Left lung (tissue), 10 donors: ENCODE measurements around the gene NFS1. TPM values are rescaled to one million over a fixed set of nuclear protein-coding genes. Genes with fewer than 3 reads are reported as not detected.
"Not testable (repeated sequence)": the region's sequence is repeated elsewhere in the genome, so short reads cannot be mapped to it uniquely, and the experiment has no call there.

Source experiments
- ATAC-seq: fragments of 200-7000 bp; cut with Tn5 transposase; one replicate; pipeline ENCODE4 v1.9.1; 2020; ENCODE audit warnings: moderate library complexity
- DNase-seq, 4 donors: peaks; one replicate each; pipeline ENCODE4 v3.0.0-alpha.2; 2013 to 2020
- H3K27ac ChIP-seq, 2 donors: fragments of 200-600 bp; sonication (generic) in 1 of 2; one replicate each; pipeline versions ENCODE4 v1.5.0 to v1.8.0; 2020 to 2021
- H3K27me3 ChIP-seq, 2 donors: fragments of 200-600 bp; sonication (generic) in 1 of 2; one replicate each; pipeline versions ENCODE4 v1.5.0 to v1.8.0; 2020 to 2021
- H3K36me3 ChIP-seq, 2 donors: fragments of 200-600 bp; sonication (generic) in 1 of 2; one replicate each; pipeline versions ENCODE4 v1.5.0 to v1.8.0; 2020 to 2021
- H3K4me1 ChIP-seq, 2 donors: fragments of 200-600 bp; one replicate each; pipeline ENCODE4 v1.8.0; 2021
- H3K4me3 ChIP-seq, 2 donors: fragments of 200-600 bp; sonication (generic) in 1 of 2; one replicate each; pipeline versions ENCODE4 v1.5.0 to v1.8.0; 2020 to 2021; ENCODE audit warnings: mild to moderate bottlenecking in 1 of 2
- H3K9me3 ChIP-seq, 2 donors: fragments of 200-600 bp; sonication (generic) in 1 of 2; one replicate each; pipeline versions ENCODE4 v1.5.0 to v1.8.0; 2020 to 2021
- CTCF ChIP-seq, 2 donors: fragments of 200-600 bp; sonication (generic) in 1 of 2; IDR thresholded peaks; one replicate each; pipeline versions ENCODE4 v1.5.0 to v1.8.0; 2021; ENCODE audit warnings: antibody characterized with exemption in 2 of 2
- intact Hi-C, 2 donors: fragments of 100-400 bp; cut with DNase I; formaldehyde crosslinking; loops; one replicate each; pipeline versions ENCODE4 v1.11.2 to v1.14.2; 2022
- polyA plus RNA-seq, 6 donors: library from polyadenylated mRNA; unstranded; fragments of 120-200 nt; gene quantifications; one replicate each; pipeline ENCODE4 v1.2.1, GENCODE V29; 2013; ENCODE audit not compliant: insufficient read length in 6 of 6
- total RNA-seq, 2 donors: library from RNA; stranded (reverse); fragmentation: NEBNext Ultra II Directional; extraction: Animal tissue kit (Norgen Biotek cat#: 25700); gene quantifications; one replicate each; pipeline ENCODE4 v1.2.1, GENCODE V29; 2021
- donor health status: DM: no; HTN: yes; CAD: no.
- donor health status: DM: no; HTN: no; CAD: no.

Gene NFS1
- total and polyA plus RNA-seq, 8 donors = 18.5 to 32.5 (median 20.5) TPM

- no peak for TF ChIP-seq CTCF (IDR thresholded peaks at IDR 0.05)
- no peaks in the 10 kb centered on the region for H3K27me3 ChIP-seq
- intact Hi-C loops = no loop called here
- H3K4me3 ChIP-seq = no peak overlapping the region
- H3K4me1 ChIP-seq = peaks cover 10 to 22% of the 10 kb centered on the region in 2 donors
- DNase-seq = no peak
- H3K36me3 ChIP-seq = peaks cover 0 to 48% of the 10 kb centered on the region in 2 donors
- H3K9me3 ChIP-seq = no peaks in the 10 kb centered on the region
- no peak for ATAC-seq
- no peak overlapping the region for H3K27ac ChIP-seq
These were observed 3.9 kb downstream of the NFS1 start for GRCh38 chr20:35695245-35695749.

GRCh38 chr20:35690265-35690664, 8.9 kb downstream of the NFS1 start:
- Histone ChIP-seq H3K27me3 (no peaks in the 10 kb centered on the region), H3K4me3 (no peak overlapping the region), H3K36me3 (peaks cover 0 to 94% of the 10 kb centered on the region in 2 donors), H3K27ac (no peak overlapping the region), H3K9me3 (no peaks in the 10 kb centered on the region), H3K4me1 (no peaks in the 10 kb centered on the region)
- ATAC-seq (no peak), DNase-seq (no peak)
- no peak for TF ChIP-seq CTCF (IDR thresholded peaks at IDR 0.05)
- intact Hi-C loops = no loop called here

DNA sequence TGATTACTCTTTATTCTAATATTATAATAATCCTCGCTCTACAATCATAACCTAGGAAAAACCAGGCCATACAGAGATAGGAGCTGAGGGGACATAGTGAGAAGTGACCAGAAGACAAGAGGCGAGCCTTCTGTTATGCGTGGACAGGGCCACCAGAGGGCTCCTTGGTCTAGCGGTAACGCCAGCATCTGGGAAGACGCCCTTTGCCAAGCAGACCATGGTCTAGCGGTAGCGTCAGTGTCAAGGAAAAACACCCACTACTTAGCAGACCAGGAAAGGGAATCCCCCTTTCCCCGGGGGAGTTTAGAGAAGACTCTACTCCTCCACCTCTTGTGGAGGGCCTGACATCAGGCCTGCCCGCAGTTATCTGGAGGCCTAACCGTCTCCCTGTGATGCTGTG, 12.3 kb downstream of the NFS1 start:
- H3K4me1 ChIP-seq, H3K27ac ChIP-seq, H3K9me3 ChIP-seq, ATAC-seq, intact Hi-C loops, H3K27me3 ChIP-seq, DNase-seq, H3K4me3 ChIP-seq: not testable (repeated sequence)
- H3K36me3 ChIP-seq = peaks cover 0 to 84% of the 10 kb centered on the region in 2 donors

- H3K4me3 ChIP-seq, intact Hi-C loops, DNase-seq, H3K27me3 ChIP-seq, H3K27ac ChIP-seq, H3K4me1 ChIP-seq, ATAC-seq, H3K9me3 ChIP-seq: not testable (repeated sequence)
- peaks cover 0 to 74% of the 10 kb centered on the region in 2 donors for H3K36me3 ChIP-seq
These were observed 13.8 kb downstream of the NFS1 start for GRCh38 chr20:35685368-35685767.

- DNase-seq = no peak
- ATAC-seq = no peak
- Histone ChIP-seq H3K4me1 (peaks cover 0 to 8% of the 10 kb centered on the region in 2 donors), H3K36me3 (peaks cover 0 to 73% of the 10 kb centered on the region in 2 donors), H3K9me3 (no peaks in the 10 kb centered on the region), H3K27me3 (no peaks in the 10 kb centered on the region), H3K27ac (no peak overlapping the region), H3K4me3 (no peak overlapping the region)
- TF ChIP-seq CTCF (IDR thresholded peaks at IDR 0.05) = no peak
- intact Hi-C loops = no loop called here
These were observed 17.2 kb downstream of the NFS1 start for GRCh38 chr20:35681960-35682359.

GRCh38 chr20:35680452-35681183, 18.5 kb downstream of the NFS1 start:
- Histone ChIP-seq H3K4me3 (no peak overlapping the region), H3K9me3 (no peaks in the 10 kb centered on the region), H3K27ac (peak overlapping the region in 1 of 2 donors; percentile 1), H3K36me3 (peaks cover 0 to 69% of the 10 kb centered on the region in 2 donors), H3K27me3 (no peaks in the 10 kb centered on the region), H3K4me1 (peaks cover 0 to 8% of the 10 kb centered on the region in 2 donors)
- no peak for TF ChIP-seq CTCF (IDR thresholded peaks at IDR 0.05)
- intact Hi-C loops = no loop called here
- ATAC-seq = no peak
- no peak for DNase-seq
